NB4 (cell line): ENCODE measurements around the gene RANBP2.

Experiments
- CTCF ChIP-seq: IDR thresholded peaks from one replicate; pipeline ENCODE4 v1.5.1; 2012; ENCODE audit warnings: low read depth, low read length
- POLR2A ChIP-seq: IDR thresholded peaks from 2 replicates; pipeline ENCODE4 v1.6.1; 2011; ENCODE audit warnings: mild to moderate bottlenecking; ENCODE audit not compliant: insufficient read length; ENCODE audit errors: extremely low read depth
- TF ChIP-seq, protein P1 (sequence below): IDR thresholded peaks from 2 replicates; pipeline ENCODE4 v1.6.1; 2011; ENCODE audit warnings: low read depth, low read length

DNA sequence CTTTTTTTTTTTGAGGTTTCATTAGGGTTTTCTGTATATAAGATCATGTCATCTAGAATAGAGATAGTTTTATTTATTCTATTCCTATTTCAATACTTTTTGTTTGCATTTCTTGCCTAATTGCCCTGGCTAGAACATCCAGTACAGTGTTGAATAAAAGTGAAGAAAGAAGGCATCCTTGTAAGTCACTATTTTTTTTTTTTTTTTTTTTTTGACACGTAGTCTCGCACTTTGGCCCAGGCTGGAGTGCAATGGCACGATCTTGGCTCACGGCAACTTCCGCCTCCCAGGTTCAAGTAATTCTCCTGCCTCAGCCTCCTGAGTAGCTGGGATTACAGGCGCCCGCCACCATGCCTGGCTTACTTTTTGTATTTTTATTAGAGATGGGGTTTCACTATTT, 27.8 kb upstream of the RANBP2 start:
- no peak for TF ChIP-seq CTCF
- TF ChIP-seq, protein P1, sequence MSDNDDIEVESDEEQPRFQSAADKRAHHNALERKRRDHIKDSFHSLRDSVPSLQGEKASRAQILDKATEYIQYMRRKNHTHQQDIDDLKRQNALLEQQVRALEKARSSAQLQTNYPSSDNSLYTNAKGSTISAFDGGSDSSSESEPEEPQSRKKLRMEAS: no peak
- TF ChIP-seq POLR2A: no peak
